ENCODE measurements around the gene ITGA11. TPM values are rescaled to one million over a fixed set of nuclear protein-coding genes. Genes with fewer than 3 reads are reported as not detected.

The ITGA11 gene
- total RNA-seq, 4 donors from 2014 or later: 0.48 to 10.6 (median 2.6) TPM

DNA sequence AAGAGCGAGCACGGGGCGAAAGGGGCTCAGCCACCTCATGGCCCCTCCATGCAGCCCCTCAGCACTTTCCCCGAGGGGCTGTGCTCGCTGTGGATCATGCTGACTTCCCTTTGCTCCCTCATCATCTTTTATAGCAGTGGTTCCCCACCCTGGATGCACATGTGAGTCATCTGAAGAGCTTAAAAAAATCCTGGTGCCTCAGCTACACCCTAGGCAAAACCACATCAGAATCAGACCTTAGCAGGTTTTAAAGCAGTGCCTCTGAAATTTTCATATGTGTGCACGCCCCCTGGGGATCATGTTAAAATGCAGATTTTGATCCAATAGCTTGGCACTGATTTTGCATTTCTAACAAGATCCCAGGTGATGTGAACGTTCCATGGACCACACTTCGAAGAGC lies 103.5 kb downstream of the ITGA11 start:
- TF ChIP-seq, protein P1, sequence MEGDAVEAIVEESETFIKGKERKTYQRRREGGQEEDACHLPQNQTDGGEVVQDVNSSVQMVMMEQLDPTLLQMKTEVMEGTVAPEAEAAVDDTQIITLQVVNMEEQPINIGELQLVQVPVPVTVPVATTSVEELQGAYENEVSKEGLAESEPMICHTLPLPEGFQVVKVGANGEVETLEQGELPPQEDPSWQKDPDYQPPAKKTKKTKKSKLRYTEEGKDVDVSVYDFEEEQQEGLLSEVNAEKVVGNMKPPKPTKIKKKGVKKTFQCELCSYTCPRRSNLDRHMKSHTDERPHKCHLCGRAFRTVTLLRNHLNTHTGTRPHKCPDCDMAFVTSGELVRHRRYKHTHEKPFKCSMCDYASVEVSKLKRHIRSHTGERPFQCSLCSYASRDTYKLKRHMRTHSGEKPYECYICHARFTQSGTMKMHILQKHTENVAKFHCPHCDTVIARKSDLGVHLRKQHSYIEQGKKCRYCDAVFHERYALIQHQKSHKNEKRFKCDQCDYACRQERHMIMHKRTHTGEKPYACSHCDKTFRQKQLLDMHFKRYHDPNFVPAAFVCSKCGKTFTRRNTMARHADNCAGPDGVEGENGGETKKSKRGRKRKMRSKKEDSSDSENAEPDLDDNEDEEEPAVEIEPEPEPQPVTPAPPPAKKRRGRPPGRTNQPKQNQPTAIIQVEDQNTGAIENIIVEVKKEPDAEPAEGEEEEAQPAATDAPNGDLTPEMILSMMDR (IDR thresholded peaks at IDR 0.05): no peak
- no peak for ATAC-seq (ENCODE audit: low FRiP score)

DNA sequence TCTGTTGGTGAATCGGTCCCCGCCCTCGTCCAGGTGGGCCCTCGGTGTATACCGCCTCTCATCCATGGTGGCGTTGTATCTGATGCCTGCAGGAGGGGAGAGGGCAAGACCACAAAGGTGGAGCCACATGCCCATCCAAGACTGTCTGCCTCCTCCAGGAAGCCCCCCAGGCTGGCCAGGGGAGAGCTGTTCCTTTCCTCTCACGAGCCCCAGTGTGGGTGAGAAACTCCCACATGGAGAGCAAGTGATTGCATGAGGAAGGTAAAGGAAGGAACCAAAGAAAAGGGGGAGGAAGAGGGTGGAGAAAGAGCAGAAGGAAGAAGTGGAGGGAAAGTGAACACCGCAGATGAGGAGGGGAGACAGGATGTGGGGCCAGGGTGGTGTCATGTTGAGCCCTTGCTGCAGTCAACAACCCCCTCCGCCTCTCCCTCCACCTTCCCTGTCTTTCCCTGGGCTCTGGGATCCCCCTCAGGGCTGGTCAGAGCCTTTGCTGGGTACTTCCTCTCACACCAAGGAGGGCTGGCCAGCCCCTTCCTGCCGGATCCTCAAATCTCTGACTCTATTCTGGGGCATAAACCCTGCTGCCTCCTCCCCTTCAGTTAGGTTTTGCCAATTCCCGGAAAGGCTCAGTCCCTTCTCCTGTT lies 105.1 kb downstream of the ITGA11 start:
- DNase-seq (ENCODE audit: low spot score) (no peak), ATAC-seq (ENCODE audit: low FRiP score) (no peak)
- TF ChIP-seq, protein P1 (IDR thresholded peaks at IDR 0.05): no peak

More for the DNA sequence above, 103.5 kb downstream of the ITGA11 start:
- DNase-seq (ENCODE audit: low spot score): no peak

- DNase-seq (ENCODE audit: low spot score): no peak
- ATAC-seq (ENCODE audit: low FRiP score): no peak
- TF ChIP-seq, protein P1 (IDR thresholded peaks at IDR 0.05): no peak
Measured at GRCh38 chr15:68325726-68326125, 106.2 kb downstream of the ITGA11 start.

- ATAC-seq (ENCODE audit: low FRiP score) (no peak), DNase-seq (ENCODE audit: low spot score) (no peak)
- TF ChIP-seq, protein P1 (IDR thresholded peaks at IDR 0.05): no peak
Measured at GRCh38 chr15:68322796-68323195, 109.2 kb downstream of the ITGA11 start.

DNA sequence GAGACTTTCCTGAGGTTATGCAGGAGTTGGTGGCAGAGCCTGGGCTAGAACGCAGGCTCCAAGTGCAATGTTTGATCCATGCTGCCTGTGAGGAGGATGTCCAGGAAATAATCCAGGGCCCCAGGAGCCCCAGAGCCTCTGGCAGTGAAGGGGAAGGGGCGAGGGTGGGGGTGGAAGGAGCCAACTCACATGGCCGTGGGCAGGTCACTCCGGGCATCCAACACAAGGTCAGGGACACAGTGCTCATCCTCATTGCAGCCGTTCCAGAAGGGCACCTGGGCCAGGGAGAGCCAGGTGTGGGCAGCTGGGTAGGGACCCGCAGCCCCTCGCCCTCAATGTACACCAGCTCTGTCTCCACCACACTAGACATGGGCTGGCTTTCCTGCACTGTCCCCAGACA lies 110.7 kb downstream of the ITGA11 start:
- no peak for DNase-seq (ENCODE audit: low spot score)

DNA sequence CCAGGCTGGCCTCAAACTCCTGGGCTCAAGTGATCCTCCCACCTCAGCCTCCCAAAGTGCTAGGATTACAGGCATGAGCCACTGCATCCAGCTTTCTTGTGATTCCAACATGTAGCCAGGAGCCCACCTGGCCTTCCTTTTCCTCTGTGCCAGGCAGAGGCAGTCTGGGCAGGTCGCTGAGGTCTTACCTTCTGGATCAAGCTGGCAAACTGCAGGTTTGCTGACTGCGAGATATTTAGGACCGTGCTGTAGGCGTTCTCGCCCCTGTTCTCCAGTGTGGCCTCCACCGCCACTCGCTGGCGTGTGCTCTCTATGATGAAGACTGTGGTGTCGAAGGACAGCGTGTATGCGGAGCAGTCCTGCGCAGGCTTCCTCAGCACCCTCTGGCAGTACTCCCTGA lies 112.0 kb downstream of the ITGA11 start:
- DNase-seq (ENCODE audit: low spot score): no peak
- TF ChIP-seq, protein P1 (IDR thresholded peaks at IDR 0.05): no peak
- ATAC-seq (ENCODE audit: low FRiP score): no peak

More for the DNA sequence above, 110.7 kb downstream of the ITGA11 start:
- no peak for ATAC-seq (ENCODE audit: low FRiP score)
- TF ChIP-seq, protein P1 (IDR thresholded peaks at IDR 0.05): no peak

Measured in omental fat pad (tissue), 4 donors.